ENCODE measurements around the gene ZNF367.
"Not testable (repeated sequence)": the region's sequence is repeated elsewhere in the genome, so short reads cannot be mapped to it uniquely, and the experiment has no call there.

ZNF367 gene

DNA sequence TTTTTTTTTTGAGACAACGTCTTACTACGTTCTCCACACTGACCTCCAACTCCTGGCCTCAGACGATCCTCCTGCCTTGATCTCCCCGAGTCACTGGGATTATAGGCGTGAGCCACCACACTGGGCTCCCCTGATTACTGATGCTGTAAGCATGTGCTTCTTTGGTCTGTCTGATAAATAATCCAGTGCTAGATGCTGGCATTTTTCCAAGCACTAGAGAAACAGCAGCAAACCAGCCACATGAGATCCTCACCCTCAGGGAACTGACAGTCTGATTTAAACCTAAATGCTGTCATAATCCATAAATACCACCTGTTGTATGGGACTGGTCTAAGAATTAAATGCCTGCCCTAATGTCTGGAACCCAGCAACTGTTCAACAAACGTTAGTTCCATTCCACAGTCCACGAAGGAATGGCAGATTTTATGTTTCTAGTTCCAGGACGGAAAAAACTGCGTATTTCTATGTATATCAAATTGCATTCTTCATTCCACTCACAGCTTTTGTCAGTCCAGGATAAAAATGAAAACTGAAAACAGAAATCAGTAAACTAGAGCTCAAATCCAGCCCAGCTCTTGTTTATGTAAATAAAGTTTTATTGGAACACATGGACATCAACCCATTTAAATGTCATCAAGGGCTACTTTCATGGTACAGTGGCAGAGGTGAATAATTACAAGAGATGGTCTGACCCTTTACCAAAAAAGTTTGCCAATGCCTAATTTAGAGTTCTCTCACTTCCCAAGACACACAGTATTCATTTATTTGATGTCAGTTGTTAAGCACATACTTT is 54.8 kb downstream of the ZNF367 start:
- DNase-seq (ENCODE audit: low read depth in 1 of 2, low spot score in 1 of 2) = no peak

DNA sequence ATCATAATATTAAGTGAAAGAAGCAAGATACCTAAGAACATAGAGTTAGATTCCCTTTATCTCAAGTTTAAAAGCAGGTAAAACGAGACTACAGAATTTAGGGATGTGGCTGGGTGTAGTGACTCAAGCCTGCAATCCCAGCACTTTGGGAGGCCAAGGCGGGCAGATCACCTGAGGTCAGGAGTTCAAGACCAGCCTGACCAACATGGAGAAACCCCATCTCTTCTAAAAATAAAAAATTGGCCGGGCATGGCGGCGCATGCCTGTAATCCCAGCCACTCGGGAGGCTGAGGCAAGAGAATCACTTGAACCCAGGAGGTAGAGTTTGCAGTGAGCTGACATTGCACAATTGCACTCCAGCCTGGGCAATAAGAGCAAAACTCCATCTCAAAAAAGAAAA is 56.1 kb downstream of the ZNF367 start:
- not testable (repeated sequence) for DNase-seq (ENCODE audit: low read depth in 1 of 2, low spot score in 1 of 2)

DNA sequence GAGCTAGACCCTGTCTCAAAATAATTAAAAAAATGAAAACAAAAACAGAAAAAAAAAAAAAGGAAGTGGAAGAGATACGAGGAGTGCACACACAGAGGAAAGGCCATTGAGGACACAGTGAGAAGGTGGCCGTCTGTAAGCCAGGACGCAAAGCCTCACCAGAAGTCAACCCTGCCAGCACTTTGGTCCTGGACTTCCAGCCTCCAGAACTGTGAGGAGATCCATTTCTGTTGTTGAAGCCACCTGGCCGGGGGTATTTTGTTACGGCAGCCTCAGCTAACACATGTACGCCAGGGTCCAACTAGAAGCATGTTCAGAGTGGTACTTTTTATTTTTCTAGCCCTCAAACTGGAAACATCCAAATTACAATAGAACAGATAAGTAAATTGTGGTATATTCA is 56.5 kb downstream of the ZNF367 start:
- no peak for DNase-seq (ENCODE audit: low read depth in 1 of 2, low spot score in 1 of 2)

DNA sequence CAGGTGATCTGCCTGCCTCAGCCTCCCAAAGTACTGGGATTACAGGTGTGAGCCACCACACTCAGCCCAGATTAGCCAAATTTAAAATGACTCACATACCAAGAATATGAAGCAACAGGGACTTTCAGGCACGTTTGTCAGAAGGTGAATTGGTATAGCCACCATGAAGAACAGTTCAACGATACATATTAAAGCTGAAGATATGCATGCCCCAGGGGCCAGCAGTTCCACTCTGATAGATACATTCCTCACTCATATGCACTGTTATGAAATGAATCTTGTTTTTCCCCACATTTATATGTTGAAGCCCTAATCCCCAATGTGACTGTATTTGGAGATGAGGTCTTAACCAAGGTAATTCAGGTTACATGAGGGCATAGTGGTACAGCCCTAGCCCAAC is 57.2 kb downstream of the ZNF367 start:
- DNase-seq (ENCODE audit: low read depth in 1 of 2, low spot score in 1 of 2) = no peak

DNA sequence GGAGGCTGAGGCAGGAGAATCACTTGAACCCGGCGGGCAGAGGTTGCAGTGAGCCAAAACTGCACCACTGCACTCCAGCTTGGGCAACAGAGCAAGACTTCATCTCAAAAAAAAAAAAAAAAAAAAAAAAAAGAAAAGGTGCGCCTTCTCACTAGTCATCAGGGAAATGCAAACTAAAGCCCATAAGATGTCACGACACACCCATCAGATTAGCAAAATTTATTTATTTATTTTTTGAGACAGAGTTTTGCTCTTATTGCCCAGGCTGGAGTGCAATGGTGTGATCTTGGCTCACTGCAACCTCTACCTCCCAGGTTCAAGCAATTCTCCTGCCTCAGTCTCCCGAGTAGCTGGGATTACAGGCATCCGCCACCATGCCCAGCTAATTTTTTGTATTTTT is 57.6 kb downstream of the ZNF367 start:
- DNase-seq (ENCODE audit: low read depth in 1 of 2, low spot score in 1 of 2) = not testable (repeated sequence)

DNA sequence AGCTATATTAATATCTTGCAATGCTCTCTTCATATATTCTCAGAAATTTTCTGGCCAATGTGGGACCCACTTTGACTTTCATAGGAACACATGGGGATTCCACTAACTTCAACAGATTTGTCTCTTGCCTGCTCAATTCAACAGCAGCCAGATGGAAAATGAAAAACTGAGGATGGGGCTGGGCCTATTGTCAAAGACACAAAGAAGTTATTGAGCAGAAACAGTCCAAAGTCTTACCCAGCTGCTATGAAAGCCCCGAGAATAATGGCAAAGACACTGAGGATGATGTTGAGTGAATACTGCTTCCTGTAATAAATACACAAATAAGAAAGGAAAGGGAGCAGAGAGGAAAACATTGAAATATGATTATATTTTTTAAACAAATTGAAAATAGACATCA is 67.3 kb downstream of the ZNF367 start:
- no peak for DNase-seq (ENCODE audit: low read depth in 1 of 2, low spot score in 1 of 2)

DNA sequence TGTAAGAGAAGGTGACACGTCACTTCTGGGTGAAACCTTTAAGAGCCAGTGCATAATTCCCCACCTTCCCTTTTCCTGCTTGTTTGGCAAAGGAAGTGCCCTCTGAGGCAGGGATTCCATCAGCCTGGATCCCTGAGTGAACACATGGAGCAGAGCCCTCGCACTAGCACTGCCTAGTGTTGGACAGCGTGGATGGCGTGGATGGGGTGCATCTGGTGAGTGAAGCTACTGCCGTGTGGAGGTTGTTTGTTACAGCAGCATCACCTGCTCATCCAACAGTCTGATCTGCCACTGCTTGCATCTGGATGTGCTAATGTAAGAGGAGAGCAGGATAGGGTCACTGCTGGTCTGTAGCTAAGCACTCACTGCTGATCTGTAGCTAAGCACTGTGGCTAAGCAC is 69.9 kb downstream of the ZNF367 start:
- DNase-seq (ENCODE audit: low read depth in 1 of 2, low spot score in 1 of 2) = no peak

DNA sequence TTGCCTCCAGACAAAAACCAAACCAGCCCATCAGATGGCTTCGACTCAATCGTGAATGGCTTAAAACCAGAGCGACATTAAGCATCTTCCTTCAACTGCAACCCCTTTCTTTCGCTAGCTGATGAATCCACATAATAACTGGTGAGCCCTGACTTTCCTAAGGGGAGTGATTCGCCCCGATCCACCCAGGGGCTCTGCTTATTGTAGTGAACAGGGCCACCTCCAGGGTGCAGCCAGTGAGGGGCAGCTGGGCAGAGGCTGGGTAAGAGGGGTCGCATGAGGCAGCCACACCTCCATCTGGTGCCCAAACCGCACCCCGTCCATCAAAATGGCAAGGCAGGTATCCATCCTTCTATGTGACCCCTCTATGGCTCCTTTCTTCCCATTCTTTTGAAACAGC is 72.6 kb downstream of the ZNF367 start:
- no peak for DNase-seq (ENCODE audit: low read depth in 1 of 2, low spot score in 1 of 2)

DNA sequence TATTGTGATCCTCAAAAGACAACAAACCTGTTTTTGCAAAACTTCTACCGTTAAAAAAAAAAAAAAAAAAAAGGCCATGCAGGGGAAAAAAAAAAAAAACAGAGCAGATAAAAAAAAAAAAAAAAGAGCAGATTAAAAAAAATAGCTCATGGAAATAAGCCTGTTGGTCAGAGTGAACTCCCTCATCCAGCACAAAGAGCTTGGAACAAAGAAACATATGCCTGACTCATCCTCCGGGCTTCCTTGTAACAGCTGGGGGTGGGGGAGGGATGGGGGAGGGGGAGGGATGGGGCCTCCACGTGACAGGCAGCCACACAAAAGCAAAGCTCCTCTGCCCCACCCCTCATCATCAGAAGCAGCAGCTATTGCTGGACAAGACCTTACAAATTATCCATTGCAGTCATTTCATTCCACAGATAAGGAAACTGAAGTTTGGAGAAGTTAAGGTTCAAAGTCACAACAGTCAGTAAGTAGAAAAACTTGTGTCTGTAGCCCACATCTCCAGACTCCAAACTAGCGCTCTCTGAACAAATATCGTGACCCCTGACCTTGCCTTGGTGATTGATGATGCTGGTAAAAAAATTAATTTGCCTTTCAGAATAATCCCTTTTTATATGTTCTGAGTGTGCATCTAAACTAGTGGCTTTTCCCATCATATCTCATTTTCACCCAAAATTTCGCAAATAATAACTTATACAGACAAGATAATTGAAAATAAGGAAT is 73.6 kb downstream of the ZNF367 start:
- DNase-seq (ENCODE audit: low read depth in 1 of 2, low spot score in 1 of 2) = no peak

DNA sequence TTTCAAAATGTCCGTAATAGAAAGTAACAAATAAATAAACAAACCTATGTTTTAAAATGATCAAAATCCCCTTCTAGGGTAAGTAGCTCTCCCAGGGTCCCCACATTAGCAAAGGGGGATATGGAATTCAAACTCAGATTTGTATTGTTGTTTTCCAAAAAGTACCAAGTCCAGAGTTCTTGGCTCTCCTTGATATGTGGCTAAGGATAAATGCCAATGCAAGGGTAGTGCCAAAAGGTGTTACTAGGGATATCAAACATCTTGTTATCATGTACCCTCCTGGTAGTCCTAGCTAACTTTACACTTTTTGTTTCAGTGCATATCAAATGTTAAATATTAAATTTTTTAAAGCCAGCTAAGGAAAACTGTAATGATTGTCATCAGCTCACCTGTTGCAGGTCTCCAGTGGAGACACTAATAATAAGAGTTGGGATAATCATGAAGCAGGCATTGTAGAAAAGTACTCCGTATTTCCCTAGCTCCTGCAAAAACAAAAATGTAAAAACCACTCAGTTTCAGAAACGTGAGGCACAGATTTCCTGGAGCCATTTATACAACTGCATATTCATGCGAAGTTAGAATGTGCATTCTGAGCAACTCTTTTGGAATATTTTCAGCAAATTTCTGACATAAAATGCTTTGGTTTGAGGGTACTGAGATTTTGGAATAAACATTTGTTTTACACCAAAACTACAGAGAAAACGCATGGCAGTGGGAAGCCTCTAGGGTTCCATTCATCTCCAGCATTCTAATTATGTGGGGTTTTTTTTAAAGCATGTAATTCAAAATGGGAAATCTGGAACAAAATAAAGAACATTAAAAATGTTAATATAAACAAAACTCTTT is 74.4 kb downstream of the ZNF367 start:
- DNase-seq (ENCODE audit: low read depth in 1 of 2, low spot score in 1 of 2) = no peak

DNA sequence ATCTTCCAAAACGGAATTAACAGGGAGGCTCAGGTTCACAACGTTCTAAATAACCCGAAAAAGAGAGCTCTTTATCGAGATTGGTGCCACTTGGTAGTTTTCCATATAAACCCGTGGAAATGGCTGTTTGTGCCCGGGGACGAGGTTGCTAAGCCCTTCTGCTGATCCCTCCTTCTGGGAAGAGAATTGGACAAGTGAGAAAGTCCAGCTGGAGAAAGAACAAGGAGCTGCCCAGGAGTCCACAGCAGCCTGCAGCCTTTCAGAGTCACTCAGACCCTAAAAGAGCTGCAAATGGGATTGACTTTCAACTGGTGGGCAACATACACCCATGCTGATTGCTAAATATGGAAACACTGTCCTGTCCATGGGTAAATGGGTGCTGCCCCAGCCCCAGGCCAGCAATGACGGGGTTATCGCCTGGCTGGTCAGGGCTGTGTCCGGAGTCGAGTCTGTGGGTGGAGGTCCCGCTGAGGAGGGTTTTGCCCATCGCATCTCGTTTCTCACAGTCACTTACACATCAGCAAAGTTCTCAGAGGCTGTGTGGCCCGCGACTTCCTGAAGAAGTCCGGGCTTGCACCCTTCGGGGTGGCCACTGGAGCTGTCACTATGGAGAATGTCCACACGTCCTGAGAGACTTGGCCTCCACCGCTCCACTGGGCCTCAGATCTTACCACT is 75.5 kb downstream of the ZNF367 start:
- DNase-seq (ENCODE audit: low read depth in 1 of 2, low spot score in 1 of 2) = no peak

DNA sequence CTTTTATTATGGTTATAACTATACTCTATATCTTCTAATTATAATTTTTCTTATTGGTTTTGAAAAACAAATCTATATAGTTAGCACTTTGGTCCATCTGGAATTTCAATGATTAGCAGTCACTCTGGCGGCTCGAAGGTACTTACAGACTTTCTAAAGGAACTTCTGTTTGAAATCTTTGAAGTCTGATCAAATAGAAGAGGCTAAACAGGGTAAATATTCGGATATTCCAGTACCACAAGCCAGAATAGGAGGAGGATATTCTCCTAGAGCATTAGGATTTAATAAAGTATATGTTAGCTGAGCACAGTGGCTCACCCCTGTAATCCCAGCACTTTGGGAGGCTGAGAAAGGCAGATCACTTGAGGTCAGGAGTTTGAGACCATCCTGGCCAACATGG is 77.5 kb downstream of the ZNF367 start:
- no peak for DNase-seq (ENCODE audit: low read depth in 1 of 2, low spot score in 1 of 2)

DNA sequence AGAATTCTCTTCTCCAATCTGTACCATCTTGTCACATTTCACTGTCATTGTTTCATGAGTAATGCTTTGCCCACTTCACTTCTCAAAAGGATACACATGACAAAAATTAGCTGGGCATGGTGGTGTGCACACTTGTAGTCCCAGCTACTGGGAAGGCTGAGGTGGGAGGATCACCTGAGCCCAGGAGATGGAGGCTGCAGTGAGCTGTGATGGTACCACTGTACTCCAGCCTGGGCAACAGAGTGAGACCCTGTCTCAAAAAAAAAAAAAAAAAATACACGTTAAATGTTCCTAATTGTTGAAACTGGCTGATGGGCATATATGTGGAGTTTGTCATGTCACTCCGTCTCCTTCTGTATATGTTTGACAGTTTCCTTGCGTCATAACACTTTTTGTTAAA is 79.9 kb downstream of the ZNF367 start:
- no peak for DNase-seq (ENCODE audit: low read depth in 1 of 2, low spot score in 1 of 2)
